GM12878 (cell line): ENCODE results near the gene FAM219A. TPM values are rescaled to one million over a fixed set of nuclear protein-coding genes. Genes with fewer than 3 reads are reported as not detected.
A peak's percentile ranks its signal among the peaks of the same experiment; 100 is the strongest.

Experiments
- ATAC-seq: fragments of 200-7000 bp; cut with Tn5 transposase; 3 replicates; pipeline ENCODE4 v1.9.1; 2020; ENCODE audit warnings: mild to moderate bottlenecking, moderate library complexity
- Bru-seq: library from RNA; stranded (reverse); fragments of 400-500 nt; gene quantifications from one replicate; lab custom pipeline; 2021; lab: Mats Ljungman, UMichigan
- BruChase-seq, 2 experiments: library from RNA; stranded (reverse); fragments of 400-500 nt; gene quantifications; one replicate each; lab custom pipeline; 2021; lab: Mats Ljungman, UMichigan
- BruUV-seq: library from RNA; stranded (reverse); fragments of 400-500 nt; replicated peaks from 2 replicates; lab custom pipeline; 2021; lab: Mats Ljungman, UMichigan
- CTCF ChIA-PET: fragments of 300-600 bp; sonication (Branson Sonifier 250); formaldehyde crosslinking; extraction: SDS; loops from one replicate; lab custom pipeline; 2021; ENCODE audit warnings: inconsistent platforms; lab: Yijun Ruan, JAX
- POLR2A ChIA-PET: fragments of 350-600 bp; formaldehyde crosslinking; extraction: SDS; loops from one replicate; lab custom pipeline; 2021; ENCODE audit warnings: inconsistent platforms; lab: Charles Lee
- RAD21 ChIA-PET: fragments of 300-600 bp; sonication (Branson Sonifier 250); formaldehyde crosslinking; loops from one replicate; lab custom pipeline; 2023; ENCODE audit warnings: antibody characterized with exemption; ENCODE audit not compliant: unreplicated experiment; lab: Charles Lee
- SMC1A ChIA-PET: fragments of 300-600 bp; sonication (Branson Sonifier 250); formaldehyde crosslinking; loops from one replicate; lab custom pipeline; 2023; ENCODE audit not compliant: unreplicated experiment, uncharacterized antibody; lab: Charles Lee
- DNase-seq: peaks from one replicate; pipeline ENCODE4 v3.0.0-alpha.2; 2011; ENCODE audit warnings: low read depth, low spot score
- FAIRE-seq: peaks from 3 replicates; lab custom pipeline; 2011; peaks lifted over from hg19 to GRCh38; lab: Jason Lieb, UNC
- H2AFZ ChIP-seq: 2 replicates; pipeline ENCODE4 v1.6.0; 2011; ENCODE audit warnings: low read depth, low read length, control low read depth; ENCODE audit not compliant: control insufficient read depth
- H3K27ac ChIP-seq: 2 replicates; pipeline ENCODE4 v1.5.1; 2011; ENCODE audit warnings: control low read depth; ENCODE audit not compliant: control insufficient read depth, insufficient read depth
- H3K27me3 ChIP-seq, 2 experiments: replicated peaks in 1 of 2; 2 replicates each; pipeline versions ENCODE4 v1.6.0 to v1.6.1; 2011; ENCODE audit warnings: low read length in 1 of 2; ENCODE audit not compliant: control insufficient read depth in 2 of 2, insufficient read depth in 2 of 2
- H3K36me3 ChIP-seq, 2 experiments: 2 replicates each; pipeline ENCODE4 v1.5.1; 2011; ENCODE audit warnings: low read length in 1 of 2; ENCODE audit not compliant: control insufficient read depth in 2 of 2, insufficient read depth in 2 of 2
- H3K4me1 ChIP-seq: 2 replicates; pipeline ENCODE4 v1.6.1; 2011; ENCODE audit warnings: mild to moderate bottlenecking, low read length, moderate library complexity, mixed read lengths; ENCODE audit not compliant: control insufficient read depth, insufficient read depth
- H3K4me2 ChIP-seq: 2 replicates; pipeline ENCODE4 v1.6.0; 2011; ENCODE audit warnings: control low read depth; ENCODE audit not compliant: control insufficient read depth, insufficient read depth
- H3K4me3 ChIP-seq: fragments of 200-600 bp; sonication (generic); 2 replicates; pipeline ENCODE4 v1.5.1; 2016
- H3K79me2 ChIP-seq: 2 replicates; pipeline ENCODE4 v1.6.0; 2011; ENCODE audit warnings: low read length; ENCODE audit not compliant: control insufficient read depth, insufficient read depth
- H3K9ac ChIP-seq: 2 replicates; pipeline ENCODE4 v1.8.0; 2011; ENCODE audit warnings: low read length, control low read depth, mixed read lengths; ENCODE audit not compliant: control insufficient read depth, insufficient read depth
- H3K9me3 ChIP-seq: replicated peaks from 3 replicates; pipeline ENCODE4 v1.5.1; 2011; ENCODE audit warnings: mild to moderate bottlenecking, low read length; ENCODE audit not compliant: control insufficient read depth, insufficient read depth
- H4K20me1 ChIP-seq: 2 replicates; pipeline ENCODE4 v1.6.0; 2011; ENCODE audit not compliant: control insufficient read depth, insufficient read depth
- CHD4 ChIP-seq: fragments of 200-600 bp; sonication (generic); IDR thresholded peaks from 2 replicates; pipeline ENCODE4 v1.6.1; 2016; ENCODE audit warnings: mild to moderate bottlenecking
- FOXK2 ChIP-seq: fragments of 450-650 bp; IDR thresholded peaks from 2 replicates; pipeline ENCODE4 v1.6.1; 2017; ENCODE audit warnings: mild to moderate bottlenecking, moderate library complexity
- HDAC2 ChIP-seq: fragments of 200-600 bp; sonication (generic); IDR thresholded peaks from 2 replicates; pipeline ENCODE4 v1.6.1; 2017
- MTA3 ChIP-seq: IDR thresholded peaks from 2 replicates; pipeline ENCODE4 v1.6.1; 2012; ENCODE audit warnings: low read length, inconsistent platforms, borderline replicate concordance
- PAX8 ChIP-seq: fragments of 450-650 bp; IDR thresholded peaks from 2 replicates; pipeline ENCODE4 v1.6.1; 2017; ENCODE audit warnings: mild to moderate bottlenecking, moderate library complexity
- PKNOX1 ChIP-seq: fragments of 450-650 bp; IDR thresholded peaks from 2 replicates; pipeline ENCODE4 v1.6.1; 2016; ENCODE audit warnings: mild to moderate bottlenecking
- RELA ChIP-seq: fragments of 450-650 bp; IDR thresholded peaks from 2 replicates; pipeline ENCODE4 v1.8.0; 2014; ENCODE audit warnings: borderline replicate concordance; ENCODE audit not compliant: partially characterized antibody
- SRF ChIP-seq, 2 experiments: IDR thresholded peaks; 2 replicates each; pipeline ENCODE4 v1.6.1; 2011; ENCODE audit warnings: low read depth in 2 of 2, low read length in 2 of 2, mild to moderate bottlenecking in 1 of 2, moderate library complexity in 1 of 2
- SUPT20H ChIP-seq: IDR thresholded peaks from 2 replicates; pipeline ENCODE4 v1.6.1; 2011; ENCODE audit warnings: low read depth, mild to moderate bottlenecking, low read length, moderate library complexity, borderline replicate concordance; ENCODE audit not compliant: control insufficient read depth
- TCF7 ChIP-seq: IDR thresholded peaks from 2 replicates; pipeline ENCODE4 v1.6.1; 2014; ENCODE audit warnings: antibody characterized with exemption, borderline replicate concordance
- WGBS: methylation state at CpG from one replicate; pipeline ENCODE4 v1.1.6; 2016; ENCODE audit warnings: low lambda C conversion rate; ENCODE audit not compliant: insufficient replicate concordance, insufficient coverage; ENCODE audit errors: missing lambda C conversion rate; 5-methylcytosine and 5-hydroxymethylcytosine counted together
- in situ Hi-C: fragments of 300-500 bp; cut with MboI; formaldehyde crosslinking; loops from 9 replicates; pipeline ENCODE4 v1.14.3; 2018; ENCODE audit warnings: mixed read lengths
- intact Hi-C: fragments of 100-400 bp; cut with micrococcal nuclease; formaldehyde crosslinking; loops from one replicate; pipeline ENCODE4 v1.14.2; 2022; ENCODE audit not compliant: unreplicated experiment
- long read RNA-seq, 2 experiments: library from polyadenylated mRNA; unstranded; transcript quantifications; one replicate each; pipeline ENCODE4 v2.0.0, GENCODE V29; 2019 to 2020
- polyA minus RNA-seq, 3 experiments: library from RNA; depleted of rRNA, polyadenylated mRNA; stranded (reverse); fragments of >200 nt; gene quantifications; 2 replicates each; pipeline ENCODE4 v1.2.3, GENCODE V29; 2011
- polyA plus RNA-seq, 11 experiments: library from polyadenylated mRNA; depleted of rRNA in 4 of 11; unstranded in 6 of 11; stranded (reverse) in 5 of 11; fragments of >200 nt; fragmentation: Nextera tagmentation in 4 of 11; fragmentation: Illumina TruSeq in 1 of 11; extraction: Ambion mirVana in 4 of 11; extraction: Trizol in 1 of 11; gene quantifications; 1 replicate in 1 of 11; 2 replicates in 10 of 11; pipeline versions ENCODE4 v1.2.1 to v1.2.3, GENCODE V29; 2011 to 2016; ENCODE audit warnings: inconsistent platforms in 2 of 11, missing spikeins in 2 of 11, low read depth in 1 of 11
- total RNA-seq, 4 experiments: library from RNA; depleted of rRNA in 3 of 4; stranded (reverse); fragments of >200 nt in 3 of 4; fragmentation: Illumina TruSeq in 1 of 4; extraction: Trizol in 1 of 4; gene quantifications; 2 replicates each; pipeline versions ENCODE4 v1.2.1 to v1.2.3, GENCODE V29; 2013 to 2021
- TF ChIP-seq, protein P1 (sequence below): IDR thresholded peaks from 2 replicates; pipeline ENCODE4 v1.6.1; 2011; ENCODE audit warnings: low read depth, mild to moderate bottlenecking, low read length, moderate library complexity, borderline replicate concordance; ENCODE audit errors: extremely low read depth
- TF ChIP-seq, protein P2 (sequence below): fragments of 450-650 bp; IDR thresholded peaks from 2 replicates; pipeline ENCODE4 v1.6.1; 2016; ENCODE audit warnings: mild to moderate bottlenecking, moderate library complexity, borderline replicate concordance

FAM219A gene, protein sequence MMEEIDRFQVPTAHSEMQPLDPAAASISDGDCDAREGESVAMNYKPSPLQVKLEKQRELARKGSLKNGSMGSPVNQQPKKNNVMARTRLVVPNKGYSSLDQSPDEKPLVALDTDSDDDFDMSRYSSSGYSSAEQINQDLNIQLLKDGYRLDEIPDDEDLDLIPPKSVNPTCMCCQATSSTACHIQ
- 0.12 and 0.23 TPM in 2 replicates for total RNA-seq (2013; cell fraction: nucleolus; rRNA removed)
- total RNA-seq (2014; rRNA removed): 0.65 and 0.85 TPM in 2 replicates
- 0.51 and 0.58 TPM in 2 replicates for total RNA-seq (2014; rRNA removed; fragmentation: Illumina TruSeq; extraction: Trizol)
- 1.8 and 2.0 TPM in 2 replicates for total RNA-seq (2021)
- 0.77 TPM for polyA plus RNA-seq (2011; ENCODE audit: low read depth)
- 0.29 and 0.60 TPM in 2 replicates for polyA plus RNA-seq (2011; rRNA removed)
- polyA plus RNA-seq (2011; cell fraction: cytosol; rRNA removed): 0.45 and 0.52 TPM in 2 replicates
- polyA plus RNA-seq (2011; cell fraction: nucleus; rRNA removed): 1.1 and 1.4 TPM in 2 replicates
- 1.3 and 1.5 TPM in 2 replicates for polyA plus RNA-seq (2012)
- 0.76 and 0.96 TPM in 2 replicates for polyA plus RNA-seq (2014; fragmentation: Illumina TruSeq; extraction: Trizol)
- polyA plus RNA-seq (2014; fragmentation: Nextera tagmentation; extraction: Ambion mirVana): under 1 TPM; 0.11 to 0.20 TPM
- 1.3 TPM in 2 replicates for polyA plus RNA-seq (2014; rRNA removed)
- under 1 TPM; 0.21 to 0.82 TPM for polyA plus RNA-seq (2016; fragmentation: Nextera tagmentation; extraction: Ambion mirVana)
- polyA minus RNA-seq (2011; rRNA and poly(A)+ RNA removed): 0.15 and 0.26 TPM in 2 replicates
- polyA minus RNA-seq (2011; cell fraction: cytosol; rRNA and poly(A)+ RNA removed): 0.73 TPM in 1 of 2 replicates, not detected in the other
- polyA minus RNA-seq (2011; cell fraction: nucleus; rRNA and poly(A)+ RNA removed): 0.24 and 0.48 TPM in 2 replicates
- Bru-seq, nascent RNA: percentile 43 among the genes with signal in this experiment
- percentile 43 among the genes with signal in this experiment for BruChase-seq, experiment 1, labeled RNA remaining after a 6-hour chase
- BruChase-seq, experiment 2, labeled RNA remaining after a 2-hour chase: percentile 43 among the genes with signal in this experiment
- long read RNA-seq, experiment 1: 0 reads
- long read RNA-seq, experiment 2, partial matches to known transcripts: 0 of 1 reads
- long read RNA-seq, experiment 2, other reads (novel, unspliced or antisense): 1 of 1 reads

GRCh38 chr9:34458013-34458958 lies at the start of gene FAM219A, which contains the start of gene DNAI1:
Gene FAM219A, minus strand, starts transcription at chr9:34458570. Its CDS starts 307 bp downstream, at chr9:34458263.
Gene DNAI1, plus strand, starts transcription at chr9:34458805. Its CDS starts 201 bp downstream, at chr9:34459006.
- Histone ChIP-seq H3K9me3 (no peaks in the 10 kb centered on the region; the same call in 2 of the 3 replicates), H4K20me1 (no peaks in the 10 kb centered on the region), H3K36me3 (no peaks in the 10 kb centered on the region), H3K4me3 (peak within 1 kb of the TSS; percentile 65; the same call in 1 of the 2 replicates), H3K79me2 (no peaks in the 10 kb centered on the region), H3K4me1 (peaks cover 7% of the 10 kb centered on the region; the same call in 1 of the 2 replicates), H3K4me2 (peak within 1 kb of the TSS; percentile 89), H3K9ac (0 out of 2 replicates have a peak within 1 kb of the TSS, but pooled peaks have one; percentile 40), H2AFZ (peak within 1 kb of the TSS; percentile 41), H3K27ac (no peak within 1 kb of the TSS), H3K27me3 (peaks cover 5 to 10% of the 10 kb centered on the region in 2 experiments)
- BruUV-seq: no TSS peak
- ChIA-PET POLR2A (interaction anchor here (0.9 kb wide), 1 partner anchor 81 kb away, joined by 3 read pairs; the partner anchor contains the start of gene MYORG), SMC1A (no interaction called here), CTCF (no interaction called here), RAD21 (no interaction called here)
- peak; percentile 81 for FAIRE-seq
- in situ Hi-C loops (no loop called here), intact Hi-C loops (no loop called here)
- peak; percentile 69 for DNase-seq
- 2% methylated on average over 48 of the region's 94 CpGs for WGBS
- ATAC-seq: peak; percentile 99
- TF ChIP-seq FOXK2: no peak
- peak; percentile 63; the same call in 1 of the 2 replicates for TF ChIP-seq PKNOX1
- TF ChIP-seq SUPT20H: no peak
- TF ChIP-seq PAX8: no peak
- no peak for TF ChIP-seq RELA
- TF ChIP-seq, protein P1, sequence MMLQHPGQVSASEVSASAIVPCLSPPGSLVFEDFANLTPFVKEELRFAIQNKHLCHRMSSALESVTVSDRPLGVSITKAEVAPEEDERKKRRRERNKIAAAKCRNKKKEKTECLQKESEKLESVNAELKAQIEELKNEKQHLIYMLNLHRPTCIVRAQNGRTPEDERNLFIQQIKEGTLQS: no peak
- TF ChIP-seq SRF (IDR thresholded peaks at IDR 0.05; ENCODE audit: low read depth in 2 of 2, low read length in 2 of 2): 0 out of 4 replicates have a peak, but pooled peaks of 1 of the 2 experiments have one; percentile 3
- no peak for TF ChIP-seq HDAC2
- no peak for TF ChIP-seq CHD4
- TF ChIP-seq MTA3: no peak
- TF ChIP-seq, protein P2, sequence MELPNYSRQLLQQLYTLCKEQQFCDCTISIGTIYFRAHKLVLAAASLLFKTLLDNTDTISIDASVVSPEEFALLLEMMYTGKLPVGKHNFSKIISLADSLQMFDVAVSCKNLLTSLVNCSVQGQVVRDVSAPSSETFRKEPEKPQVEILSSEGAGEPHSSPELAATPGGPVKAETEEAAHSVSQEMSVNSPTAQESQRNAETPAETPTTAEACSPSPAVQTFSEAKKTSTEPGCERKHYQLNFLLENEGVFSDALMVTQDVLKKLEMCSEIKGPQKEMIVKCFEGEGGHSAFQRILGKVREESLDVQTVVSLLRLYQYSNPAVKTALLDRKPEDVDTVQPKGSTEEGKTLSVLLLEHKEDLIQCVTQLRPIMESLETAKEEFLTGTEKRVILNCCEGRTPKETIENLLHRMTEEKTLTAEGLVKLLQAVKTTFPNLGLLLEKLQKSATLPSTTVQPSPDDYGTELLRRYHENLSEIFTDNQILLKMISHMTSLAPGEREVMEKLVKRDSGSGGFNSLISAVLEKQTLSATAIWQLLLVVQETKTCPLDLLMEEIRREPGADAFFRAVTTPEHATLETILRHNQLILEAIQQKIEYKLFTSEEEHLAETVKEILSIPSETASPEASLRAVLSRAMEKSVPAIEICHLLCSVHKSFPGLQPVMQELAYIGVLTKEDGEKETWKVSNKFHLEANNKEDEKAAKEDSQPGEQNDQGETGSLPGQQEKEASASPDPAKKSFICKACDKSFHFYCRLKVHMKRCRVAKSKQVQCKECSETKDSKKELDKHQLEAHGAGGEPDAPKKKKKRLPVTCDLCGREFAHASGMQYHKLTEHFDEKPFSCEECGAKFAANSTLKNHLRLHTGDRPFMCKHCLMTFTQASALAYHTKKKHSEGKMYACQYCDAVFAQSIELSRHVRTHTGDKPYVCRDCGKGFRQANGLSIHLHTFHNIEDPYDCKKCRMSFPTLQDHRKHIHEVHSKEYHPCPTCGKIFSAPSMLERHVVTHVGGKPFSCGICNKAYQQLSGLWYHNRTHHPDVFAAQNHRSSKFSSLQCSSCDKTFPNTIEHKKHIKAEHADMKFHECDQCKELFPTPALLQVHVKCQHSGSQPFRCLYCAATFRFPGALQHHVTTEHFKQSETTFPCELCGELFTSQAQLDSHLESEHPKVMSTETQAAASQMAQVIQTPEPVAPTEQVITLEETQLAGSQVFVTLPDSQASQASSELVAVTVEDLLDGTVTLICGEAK: no peak
- TF ChIP-seq TCF7: no peak
